GM21423 (cell line): ENCODE measurements around the gene MTREX.

Experiments
- ATAC-seq: cut with Tn5 transposase; IDR thresholded peaks from one replicate; pipeline ENCODE4 v1.9.1; 2021; ENCODE audit warnings: mild to moderate bottlenecking, moderate library complexity; ENCODE audit not compliant: unreplicated experiment

The MTREX gene

GRCh38 chr5:55421074-55421529 is 113.3 kb downstream of the MTREX start:
- ATAC-seq, result peak; percentile 95

- ATAC-seq, result no peak
These were observed 118.7 kb downstream of the MTREX start for GRCh38 chr5:55426455-55426854.

- no peak for ATAC-seq
These were observed 119.4 kb downstream of the MTREX start for GRCh38 chr5:55427157-55427556.

GRCh38 chr5:55429221-55429612 is 121.4 kb downstream of the MTREX start:
- ATAC-seq, result no peak

GRCh38 chr5:55429613-55430253 is 121.9 kb downstream of the MTREX start:
- no peak for ATAC-seq

- no peak for ATAC-seq
These were observed 124.8 kb downstream of the MTREX start for GRCh38 chr5:55432549-55432948.

- ATAC-seq, result no peak
These were observed 129.7 kb downstream of the MTREX start for GRCh38 chr5:55437452-55437851.

- no peak for ATAC-seq
These were observed 130.0 kb downstream of the MTREX start for GRCh38 chr5:55437859-55438206.

GRCh38 chr5:55438998-55439397 is 131.2 kb downstream of the MTREX start:
- ATAC-seq, result no peak

- ATAC-seq, result no peak
These were observed 132.4 kb downstream of the MTREX start for GRCh38 chr5:55440188-55440646.

GRCh38 chr5:55441107-55441771 is 133.4 kb downstream of the MTREX start:
- ATAC-seq, result no peak

GRCh38 chr5:55441954-55442353 is 134.2 kb downstream of the MTREX start:
- ATAC-seq, result no peak

GRCh38 chr5:55445791-55446190 is 138.0 kb downstream of the MTREX start:
- ATAC-seq, result no peak

- no peak for ATAC-seq
These were observed 139.0 kb downstream of the MTREX start for GRCh38 chr5:55446640-55447351.

GRCh38 chr5:55450050-55450765 is 142.4 kb downstream of the MTREX start:
- no peak for ATAC-seq

- no peak for ATAC-seq
These were observed 144.2 kb downstream of the MTREX start for GRCh38 chr5:55451976-55452375.

- no peak for ATAC-seq
These were observed 145.4 kb downstream of the MTREX start for GRCh38 chr5:55453211-55453610.

- no peak for ATAC-seq
These were observed 146.5 kb downstream of the MTREX start for GRCh38 chr5:55454282-55454681.

- ATAC-seq, result no peak
These were observed 148.6 kb downstream of the MTREX start for GRCh38 chr5:55456216-55456895.

GRCh38 chr5:55459572-55459971 is 151.8 kb downstream of the MTREX start:
- no peak for ATAC-seq

- ATAC-seq, result no peak
These were observed 155.8 kb downstream of the MTREX start for GRCh38 chr5:55463613-55464012.
